OCI-M2 (cell line): ENCODE data around the gene DBP.
A peak's percentile ranks its signal among the peaks of the same experiment; 100 is the strongest.

ENCODE experiments used
- DNase-seq: peaks from one replicate; lab custom pipeline; 2025; ENCODE audit not compliant: unreplicated experiment; lab: John Stamatoyannopoulos, UW

Gene DBP

DNA sequence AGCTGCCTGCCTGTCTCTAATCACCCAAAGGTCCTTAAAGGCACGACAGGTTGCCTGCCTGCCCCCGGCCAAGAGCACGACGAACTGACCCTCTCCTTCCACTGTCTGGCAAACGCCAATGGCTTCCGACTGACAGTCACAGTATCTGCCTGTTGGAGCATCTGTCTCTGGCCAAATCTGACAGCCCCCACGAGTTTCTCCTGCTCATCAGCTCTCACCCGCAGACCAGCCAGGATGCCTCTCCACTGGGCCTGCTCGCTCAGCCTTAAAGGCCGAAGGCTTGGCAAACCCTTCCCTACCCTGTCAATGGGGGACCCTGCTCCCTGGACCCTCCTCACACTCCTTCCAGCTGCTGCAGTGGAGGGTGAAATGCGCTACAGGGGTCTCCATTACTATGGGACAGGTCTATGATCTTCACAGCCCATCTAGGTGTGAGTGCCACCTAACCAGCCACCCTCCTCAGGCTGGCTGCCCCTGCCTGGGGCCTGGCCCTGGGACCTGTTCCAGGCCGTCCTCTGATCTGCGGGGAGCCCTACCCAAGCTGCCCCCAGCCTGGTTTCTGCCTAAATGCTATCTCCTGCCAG lies 23.2 kb downstream of the DBP start:
- DNase-seq: no peak

DNA sequence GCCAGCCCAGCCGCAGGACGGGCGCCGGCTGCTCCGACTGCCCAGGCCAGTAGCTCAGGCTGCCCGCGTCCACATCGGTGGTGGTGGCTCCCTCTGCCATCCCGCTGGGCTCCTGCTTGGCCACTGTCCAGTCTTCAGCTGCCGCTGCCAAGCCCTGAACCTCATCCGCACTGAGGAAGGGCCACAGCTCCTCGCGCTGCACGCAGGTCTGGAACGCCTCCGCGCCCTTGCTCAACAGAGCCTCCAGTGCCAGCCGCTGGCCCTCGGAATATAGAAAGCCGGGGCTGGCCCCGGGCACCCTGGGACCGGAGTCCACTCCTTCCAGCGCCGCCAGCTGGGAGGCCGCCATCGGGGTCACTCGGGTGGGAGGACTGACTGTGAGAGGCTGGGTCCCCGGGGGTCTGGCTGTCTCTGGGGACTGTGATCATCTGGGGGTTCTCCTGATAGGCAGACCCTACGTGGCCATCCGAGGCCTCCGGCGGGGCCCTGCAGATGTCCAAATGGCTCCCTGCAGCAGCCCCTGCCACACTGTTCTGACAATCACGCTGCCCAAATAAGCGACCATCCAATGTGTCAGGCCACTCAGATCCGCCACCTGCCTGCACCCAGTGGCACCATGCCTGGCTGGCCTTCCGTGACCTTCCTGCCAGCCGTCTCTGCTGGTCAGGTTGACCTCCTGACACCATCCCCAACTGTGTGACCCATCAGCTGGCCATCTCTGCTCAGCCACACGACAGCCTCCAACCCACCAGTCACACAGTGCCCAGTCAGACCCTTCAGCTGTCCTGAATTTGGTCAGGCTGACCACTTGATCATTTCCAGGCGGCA lies 23.9 kb downstream of the DBP start:
- DNase-seq: no peak

- DNase-seq: no peak
Observed at GRCh38 chr19:48611872-48612271, 25.3 kb downstream of the DBP start.

GRCh38 chr19:48609571-48610108 lies 27.5 kb downstream of the DBP start:
- no peak for DNase-seq

- DNase-seq: no peak
Observed at GRCh38 chr19:48608798-48609263, 28.3 kb downstream of the DBP start.

DNA sequence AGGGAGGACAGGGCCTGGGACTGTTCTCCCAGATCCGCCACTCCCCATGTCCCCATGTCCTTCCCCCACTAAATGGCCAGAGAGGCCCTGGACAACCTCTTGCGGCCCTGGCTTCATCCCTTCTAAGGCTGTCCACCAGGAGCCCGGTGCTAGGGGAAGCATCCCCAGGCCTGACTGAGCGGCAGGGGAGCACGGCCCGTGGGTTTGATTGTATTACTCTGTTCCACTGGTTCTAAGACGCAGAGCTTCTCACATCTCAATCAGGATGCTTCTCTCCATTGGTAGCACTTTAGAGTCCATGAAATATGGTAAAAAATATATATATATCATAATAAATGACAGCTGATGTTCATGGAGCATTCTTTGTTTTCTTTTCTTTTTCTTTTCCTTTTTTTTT lies 29.8 kb downstream of the DBP start:
- no peak for DNase-seq

DNA sequence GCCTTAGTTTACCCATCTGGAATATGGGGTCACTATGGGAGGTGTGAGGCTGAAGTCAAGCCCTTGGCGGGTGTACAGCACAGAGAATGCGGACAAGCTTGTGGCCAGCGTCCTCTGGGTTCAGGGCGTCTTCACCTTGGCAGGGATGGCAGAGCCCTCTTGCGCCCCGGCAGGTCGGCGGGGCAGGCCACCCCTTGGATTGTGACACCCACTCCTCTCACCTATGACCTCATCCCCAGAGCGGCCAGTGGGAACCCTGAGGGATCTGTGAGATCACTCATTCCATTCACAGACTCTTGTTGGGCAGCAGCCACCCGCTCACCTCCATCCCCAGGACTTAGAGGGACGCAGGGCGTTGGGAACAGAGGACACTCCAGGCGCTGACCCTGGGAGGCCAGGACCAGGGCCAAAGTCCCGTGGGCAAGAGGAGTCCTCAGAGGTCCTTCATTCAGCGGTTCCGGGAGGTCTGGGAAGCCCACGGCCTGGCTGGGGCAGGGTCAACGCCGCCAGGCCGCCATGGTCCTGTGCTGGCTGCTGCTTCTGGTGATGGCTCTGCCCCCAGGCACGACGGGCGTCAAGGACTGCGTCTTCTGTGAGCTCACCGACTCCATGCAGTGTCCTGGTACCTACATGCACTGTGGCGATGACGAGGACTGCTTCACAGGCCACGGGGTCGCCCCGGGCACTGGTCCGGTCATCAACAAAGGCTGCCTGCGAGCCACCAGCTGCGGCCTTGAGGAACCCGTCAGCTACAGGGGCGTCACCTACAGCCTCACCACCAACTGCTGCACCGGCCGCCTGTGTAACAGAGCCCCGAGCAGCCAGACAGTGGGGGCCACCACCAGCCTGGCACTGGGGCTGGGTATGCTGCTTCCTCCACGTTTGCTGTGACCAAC lies 30.5 kb downstream of the DBP start, which contains the start of gene SPACA4:
SPACA4 (plus strand) TSS at position 280 of the 896 bp plus-strand sequence; CDS start at position 517, 237 bp downstream.
- no peak for DNase-seq

DNA sequence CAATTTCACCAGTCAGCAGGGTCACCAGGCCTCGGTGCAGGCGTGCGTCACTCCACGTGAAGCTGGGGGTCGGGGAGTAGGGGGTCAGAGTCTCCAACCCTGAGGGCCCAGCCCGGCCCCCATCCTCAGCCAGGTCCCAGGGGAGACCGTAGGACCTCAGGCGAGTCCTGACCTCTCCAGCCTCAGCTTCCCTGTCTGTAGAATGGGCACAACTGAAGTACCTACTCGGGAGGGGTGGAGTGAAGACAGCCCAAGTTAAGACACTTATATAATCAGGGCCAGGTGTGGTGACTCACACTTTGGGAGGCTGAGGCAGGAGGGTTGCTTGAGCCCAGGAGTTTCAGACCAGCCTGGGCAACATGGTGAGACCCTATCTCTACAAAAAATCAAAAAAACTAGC lies 33.3 kb downstream of the DBP start:
- DNase-seq: no peak

GRCh38 chr19:48603449-48603848 lies 33.7 kb downstream of the DBP start:
- DNase-seq: no peak

DNA sequence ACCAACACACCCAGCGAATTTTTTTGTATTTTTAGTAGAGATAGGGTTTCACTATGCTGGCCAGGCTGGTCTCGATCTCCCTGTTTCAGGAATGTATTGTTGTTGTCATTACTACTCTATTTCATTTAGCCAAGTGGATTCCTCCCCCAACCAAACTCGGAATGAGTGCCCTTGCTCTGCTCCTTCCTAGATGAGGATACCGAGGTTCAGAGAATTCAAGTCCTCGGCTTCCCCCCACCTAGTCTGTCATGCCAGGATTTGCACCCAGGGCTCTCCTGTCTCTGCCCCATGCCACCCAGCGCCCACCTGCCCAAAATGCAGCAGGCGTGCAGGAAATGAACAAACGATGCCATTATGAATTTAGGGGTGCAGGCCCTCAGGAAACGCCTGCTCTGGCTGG lies 34.2 kb downstream of the DBP start:
- DNase-seq: no peak

DNA sequence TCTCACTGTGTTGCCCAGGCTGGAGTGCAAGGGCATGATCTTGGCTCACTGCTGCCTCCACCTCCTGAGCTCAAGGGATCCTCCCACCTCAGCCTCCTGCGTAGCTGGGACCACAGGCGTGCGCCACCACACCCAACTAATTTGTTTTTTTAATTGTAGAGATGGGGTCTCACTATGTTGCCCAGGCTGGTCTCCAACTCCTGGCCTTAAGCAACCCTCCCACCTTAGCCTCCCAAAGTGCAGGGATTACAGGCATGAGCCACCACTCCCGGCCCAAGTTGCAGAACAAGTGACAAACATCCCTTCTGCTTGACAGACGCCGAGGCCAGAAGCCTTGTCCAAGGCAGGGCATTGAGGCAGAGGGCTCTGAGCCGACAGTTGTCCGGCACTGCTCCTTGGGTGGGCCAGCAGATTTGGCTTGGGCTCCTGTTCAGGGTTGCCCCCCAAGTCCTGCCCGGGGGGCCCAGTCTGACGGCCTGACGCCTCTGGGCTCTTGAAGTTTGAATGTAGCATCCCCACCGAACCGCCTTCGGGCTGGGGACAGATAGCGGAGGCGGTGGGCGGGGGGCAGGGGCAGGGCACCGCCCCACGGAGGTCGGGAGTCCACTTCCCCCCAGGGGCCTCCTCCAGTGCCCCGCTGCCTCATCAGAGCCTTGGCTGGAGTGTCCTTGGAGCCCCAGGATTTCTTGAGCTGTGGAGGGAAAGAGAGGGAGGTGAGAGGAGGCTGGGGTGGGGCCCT lies 36.3 kb downstream of the DBP start:
- no peak for DNase-seq

DNA sequence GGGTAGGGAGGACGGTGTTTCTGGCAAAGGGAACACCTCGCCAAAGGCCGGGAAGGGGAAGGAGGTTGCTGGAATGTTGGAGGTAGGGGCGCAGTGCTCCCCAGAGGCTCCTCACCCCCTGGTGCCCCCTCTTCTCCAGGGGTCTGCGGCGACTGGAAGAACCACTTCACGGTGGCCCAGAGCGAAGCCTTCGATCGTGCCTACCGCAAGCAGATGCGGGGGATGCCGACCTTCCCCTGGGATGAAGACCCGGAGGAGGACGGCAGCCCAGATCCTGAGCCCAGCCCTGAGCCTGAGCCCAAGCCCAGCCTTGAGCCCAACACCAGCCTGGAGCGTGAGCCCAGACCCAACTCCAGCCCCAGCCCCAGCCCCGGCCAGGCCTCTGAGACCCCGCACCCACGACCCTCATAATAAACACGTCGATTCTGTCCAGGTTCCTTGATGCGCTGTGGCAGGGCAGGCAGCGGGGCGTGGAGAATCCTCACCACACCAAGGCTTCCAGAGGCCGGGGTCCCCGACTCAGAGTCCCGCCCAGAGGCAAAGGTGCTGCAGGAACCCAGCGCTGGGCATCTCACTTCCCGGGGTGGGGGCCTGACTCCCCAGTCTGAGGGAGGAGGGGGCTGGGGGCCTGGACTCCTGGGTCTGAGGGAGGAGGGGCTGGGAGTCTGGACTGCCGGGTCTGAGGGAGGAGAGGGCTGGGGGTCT lies 38.0 kb downstream of the DBP start:
- no peak for DNase-seq

GRCh38 chr19:48596679-48597465 lies 40.3 kb downstream of the DBP start:
- no peak for DNase-seq

DNA sequence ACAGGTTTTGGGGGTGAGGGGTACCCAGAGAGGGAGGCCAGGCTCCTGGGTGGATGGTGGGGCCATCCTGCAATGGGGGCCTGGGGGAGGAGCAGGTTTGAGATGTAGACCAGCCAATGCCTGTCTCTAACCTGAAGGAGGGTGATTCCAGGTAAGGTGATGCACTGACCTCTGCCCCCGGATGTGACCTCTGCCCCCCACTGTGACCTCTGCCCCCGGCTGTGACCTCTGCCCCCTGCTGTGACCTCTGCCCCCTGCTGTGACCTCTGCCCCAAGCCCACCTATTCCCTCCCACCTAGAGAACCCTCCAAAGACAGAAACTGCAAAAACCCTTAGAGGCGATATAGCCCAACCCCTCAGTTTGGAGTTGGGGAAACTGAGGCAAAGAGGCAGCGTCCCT lies 40.9 kb downstream of the DBP start:
- DNase-seq: no peak

DNA sequence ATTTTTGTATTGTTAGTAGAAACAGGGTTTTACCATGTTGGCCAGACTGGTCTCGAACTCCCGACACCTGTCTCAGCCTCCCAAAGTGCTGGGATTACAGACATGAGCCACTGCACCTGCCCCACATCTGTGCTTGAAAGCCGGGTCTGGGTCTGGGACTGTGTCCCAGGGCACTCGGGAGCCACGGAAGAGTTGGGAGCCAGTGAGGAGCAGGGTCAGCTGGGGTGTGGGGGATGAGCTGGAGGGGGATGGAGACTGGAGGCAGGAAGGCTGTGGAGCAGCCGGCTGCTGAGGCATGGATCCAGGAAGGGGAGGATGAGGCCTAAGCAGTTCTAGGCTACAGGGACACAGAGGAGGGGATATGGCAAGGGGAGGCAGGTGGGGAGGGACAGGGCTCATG lies 41.3 kb downstream of the DBP start:
- DNase-seq: no peak

DNA sequence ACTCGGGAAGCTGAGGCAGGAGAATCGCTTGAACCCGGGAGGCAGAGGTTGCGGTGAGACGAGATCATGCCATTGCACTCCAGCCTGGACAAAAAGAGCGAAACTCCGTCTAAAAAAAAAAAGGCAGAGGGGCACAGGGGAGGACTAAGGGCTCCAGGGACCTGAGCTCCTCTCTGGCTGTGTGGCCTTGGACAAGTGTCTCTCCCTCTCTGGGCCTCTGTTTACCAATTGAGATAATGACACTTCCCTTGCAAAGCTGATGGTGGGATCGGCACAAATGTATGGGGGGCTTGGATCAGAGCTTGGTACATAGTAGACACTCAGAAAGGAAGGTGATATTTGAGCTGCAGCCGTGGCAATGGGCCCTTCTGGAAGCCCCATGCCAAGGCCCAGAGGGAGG lies 42.0 kb downstream of the DBP start:
- no peak for DNase-seq

- DNase-seq: no peak
Observed at GRCh38 chr19:48591021-48591420, 46.2 kb downstream of the DBP start.

DNA sequence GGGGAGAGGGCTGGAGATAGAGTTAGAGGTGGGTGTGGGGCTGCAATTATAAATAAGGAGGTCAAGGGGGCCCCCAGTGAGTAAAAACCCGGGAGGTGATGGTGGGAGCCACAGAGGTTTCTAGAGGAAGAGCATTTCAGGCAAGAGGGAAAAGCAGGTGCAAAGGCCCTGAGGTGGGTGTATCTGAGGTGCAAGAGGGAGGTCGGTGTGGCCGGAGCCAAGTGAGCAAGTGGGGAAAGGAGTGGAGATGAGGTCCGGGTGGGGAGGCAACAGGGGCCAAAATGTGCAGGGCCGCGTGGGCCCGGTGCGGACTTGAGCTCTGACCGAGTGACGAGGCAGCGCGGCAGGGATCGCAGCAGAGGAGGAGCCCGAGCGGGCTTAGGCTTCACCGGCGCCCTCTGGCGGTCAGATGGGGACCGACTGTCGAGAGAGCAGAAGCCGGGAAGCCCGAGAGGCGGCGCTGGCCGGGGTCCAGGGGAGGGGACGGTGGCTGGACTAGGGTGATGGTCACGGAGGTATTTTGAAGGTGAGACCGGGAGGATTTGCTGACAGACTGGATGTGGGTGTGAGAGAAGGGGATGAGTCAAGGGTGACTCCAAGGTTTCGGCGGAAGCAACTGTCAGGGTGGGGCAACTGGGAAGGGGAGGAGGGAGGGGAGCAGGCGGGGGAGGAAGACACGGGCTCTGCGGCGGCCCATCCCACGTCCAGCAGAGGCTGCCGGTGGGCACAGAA lies 48.3 kb downstream of the DBP start:
- peak; percentile 67 for DNase-seq

- DNase-seq: no peak
Observed at GRCh38 chr19:48587387-48587786, 49.8 kb downstream of the DBP start.
